OCI-LY7 (cell line): Measurements from ENCODE around the gene BCAR3. TPM values are rescaled to one million over a fixed set of nuclear protein-coding genes. Genes with fewer than 3 reads are reported as not detected.

Source experiments
- BruUV-seq: library from RNA; stranded (reverse); fragments of 400-500 nt; replicated peaks from 2 replicates; lab custom pipeline; 2021; lab: Mats Ljungman, UMichigan
- CTCF ChIA-PET: fragments of 300-600 bp; sonication (Branson Sonifier 250); formaldehyde crosslinking; loops from one replicate; lab custom pipeline; 2022; ENCODE audit warnings: antibody characterized with exemption; ENCODE audit not compliant: unreplicated experiment; lab: Charles Lee
- POLR2A ChIA-PET: fragments of 300-600 bp; sonication (Branson Sonifier 250); formaldehyde crosslinking; loops from one replicate; lab custom pipeline; 2022; ENCODE audit warnings: antibody characterized with exemption; lab: Charles Lee
- DNase-seq: peaks from one replicate; pipeline ENCODE4 v3.0.0-alpha.2; 2015; ENCODE audit warnings: low spot score
- H2AFZ ChIP-seq: fragments of 200-600 bp; sonication (generic), shearing (Covaris generic); 2 replicates; pipeline ENCODE4 v1.6.1; 2014; ENCODE audit warnings: mild to moderate bottlenecking, antibody characterized with exemption, low read length, moderate library complexity
- H3K27ac ChIP-seq: fragments of 200-600 bp; sonication (generic); 2 replicates; pipeline ENCODE4 v1.5.1; 2014; ENCODE audit warnings: mixed run types, low read depth, mild to moderate bottlenecking, moderate library complexity, low read length, inconsistent platforms; ENCODE audit not compliant: poor library complexity, severe bottlenecking
- H3K36me3 ChIP-seq: fragments of 200-600 bp; sonication (generic); 2 replicates; pipeline ENCODE4 v1.6.1; 2014; ENCODE audit warnings: mild to moderate bottlenecking, antibody characterized with exemption, low read length, moderate library complexity, mixed read lengths; ENCODE audit not compliant: insufficient read depth
- H3K4me1 ChIP-seq: fragments of 200-600 bp; sonication (generic); 2 replicates; pipeline ENCODE4 v1.5.1; 2014; ENCODE audit warnings: mild to moderate bottlenecking, low read length; ENCODE audit not compliant: insufficient read depth, poor library complexity, severe bottlenecking
- H3K4me2 ChIP-seq: fragments of 200-600 bp; sonication (generic); 2 replicates; pipeline ENCODE4 v1.6.1; 2014; ENCODE audit warnings: mild to moderate bottlenecking, low read length
- H3K4me3 ChIP-seq: fragments of 200-600 bp; sonication (generic); 2 replicates; pipeline ENCODE4 v1.5.1; 2014; ENCODE audit warnings: mild to moderate bottlenecking, low read depth, low read length; ENCODE audit not compliant: poor library complexity, severe bottlenecking
- H3K79me2 ChIP-seq: fragments of 200-600 bp; sonication (generic); 2 replicates; pipeline ENCODE4 v1.6.1; 2016; ENCODE audit warnings: low read depth, mild to moderate bottlenecking, low read length, moderate library complexity, mixed read lengths; ENCODE audit not compliant: insufficient read depth
- H3K9me2 ChIP-seq: fragments of 200-600 bp; sonication (generic); 2 replicates; pipeline ENCODE4 v1.6.1; 2016; ENCODE audit warnings: mild to moderate bottlenecking, low read length, mixed read lengths; ENCODE audit not compliant: insufficient read depth
- H3K9me3 ChIP-seq: fragments of 200-600 bp; sonication (generic); 2 replicates; pipeline ENCODE4 v1.6.1; 2014; ENCODE audit warnings: mild to moderate bottlenecking, mixed run types, low read length, mixed read lengths
- H4K20me1 ChIP-seq: fragments of 200-600 bp; sonication (generic); 2 replicates; pipeline ENCODE4 v1.6.1; 2014; ENCODE audit warnings: mild to moderate bottlenecking, antibody characterized with exemption, low read length, moderate library complexity, mixed read lengths; ENCODE audit not compliant: insufficient read depth
- CTCF ChIP-seq: fragments of 200-600 bp; sonication (generic); conservative IDR thresholded peaks from 2 replicates; pipeline ENCODE4 v1.5.1; 2014; ENCODE audit warnings: mild to moderate bottlenecking, antibody characterized with exemption, low read length, moderate library complexity, mixed read lengths
- EZH2phosphoT487 ChIP-seq: fragments of 200-600 bp; sonication (generic); IDR thresholded peaks from 2 replicates; pipeline ENCODE4 v1.6.1; 2018; ENCODE audit warnings: low read depth, borderline replicate concordance, mild to moderate bottlenecking, mixed run types, antibody characterized with exemption, low read length, moderate library complexity, mixed read lengths
- intact Hi-C: fragments of 100-400 bp; cut with micrococcal nuclease; formaldehyde crosslinking; loops from one replicate; pipeline ENCODE4 v1.10.0; 2022; ENCODE audit not compliant: unreplicated experiment
- total RNA-seq, 2 experiments: library from RNA; depleted of rRNA in 1 of 2; stranded (reverse); fragments of >200 nt in 1 of 2; shearing (Covaris generic) in 1 of 2; gene quantifications; 2 replicates each; pipeline ENCODE4 v1.2.3, GENCODE V29; 2014 to 2022

BCAR3 gene
- total RNA-seq, 2 experiments from 2014 or later, result 16.3 to 24.2 TPM

- POLR2A ChIA-PET, result interaction anchor here (1.6 kb wide), 1 partner anchor 305 kb away, joined by 3 read pairs; no protein-coding TSS in a partner anchor
Observed at GRCh38 chr1:93541045-93541444, 140.6 kb downstream of the BCAR3 start.

GRCh38 chr1:93537924-93538323 is 143.7 kb downstream of the BCAR3 start:
- TF ChIP-seq CTCF (no peak), EZH2phosphoT487 (no peak)
- Histone ChIP-seq H4K20me1 (no peaks in the 10 kb centered on the region), H2AFZ (no peak overlapping the region), H3K36me3 (no peaks in the 10 kb centered on the region), H3K9me3 (no peaks in the 10 kb centered on the region), H3K27ac (no peak overlapping the region), H3K4me1 (no peaks in the 10 kb centered on the region), H3K4me3 (no peak overlapping the region), H3K9me2 (no peaks in the 10 kb centered on the region), H3K79me2 (no peaks in the 10 kb centered on the region), H3K4me2 (no peak overlapping the region)
- CTCF ChIA-PET, result no interaction called here
- POLR2A ChIA-PET, result interaction anchor here (1.0 kb wide), 1 partner anchor 39 kb away, joined by 4 read pairs; no protein-coding TSS in a partner anchor
- no peak for DNase-seq
- BruUV-seq, result no TSS peak
- intact Hi-C loops, result no loop called here

More at GRCh38 chr1:93541045-93541444, 140.6 kb downstream of the BCAR3 start:
- Histone ChIP-seq H3K4me3 (no peak overlapping the region), H3K9me3 (no peaks in the 10 kb centered on the region), H3K36me3 (no peaks in the 10 kb centered on the region), H3K4me1 (no peaks in the 10 kb centered on the region), H3K9me2 (no peaks in the 10 kb centered on the region), H3K79me2 (no peaks in the 10 kb centered on the region), H3K27ac (no peak overlapping the region), H4K20me1 (no peaks in the 10 kb centered on the region), H2AFZ (no peak overlapping the region), H3K4me2 (no peak overlapping the region)
- BruUV-seq, result no TSS peak
- intact Hi-C loops, result no loop called here
- TF ChIP-seq EZH2phosphoT487 (no peak), CTCF (no peak)
- DNase-seq, result no peak
- CTCF ChIA-PET, result no interaction called here

- no peak overlapping the region for H2AFZ ChIP-seq
- no peaks in the 10 kb centered on the region for H4K20me1 ChIP-seq
- DNase-seq, result no peak
- H3K4me2 ChIP-seq, result no peak overlapping the region
- POLR2A ChIA-PET, result interaction anchor here (1.0 kb wide), 1 partner anchor 39 kb away, joined by 4 read pairs; no protein-coding TSS in a partner anchor
- H3K36me3 ChIP-seq, result no peaks in the 10 kb centered on the region
- BruUV-seq, result no TSS peak
- no peaks in the 10 kb centered on the region for H3K9me2 ChIP-seq
- H3K79me2 ChIP-seq, result no peaks in the 10 kb centered on the region
- H3K4me1 ChIP-seq, result no peaks in the 10 kb centered on the region
- TF ChIP-seq EZH2phosphoT487, result no peak
- TF ChIP-seq CTCF, result no peak
- CTCF ChIA-PET, result no interaction called here
- no peaks in the 10 kb centered on the region for H3K9me3 ChIP-seq
- no peak overlapping the region for H3K27ac ChIP-seq
- H3K4me3 ChIP-seq, result no peak overlapping the region
- intact Hi-C loops, result no loop called here
Observed at GRCh38 chr1:93537396-93537795, 144.2 kb downstream of the BCAR3 start.
